ENCODE results near the gene DACH2.

GRCh38 chrX:86379209-86379608 lies 231.0 kb downstream of the DACH2 start:
- TF ChIP-seq POLR2A (IDR thresholded peaks at IDR 0.05; ENCODE audit: low read depth, low read length) (no peak), TAF1 (IDR thresholded peaks at IDR 0.05; ENCODE audit: borderline replicate concordance, low read depth, low read length) (no peak), POLR2AphosphoS5 (IDR thresholded peaks at IDR 0.05; ENCODE audit: low read depth, low read length) (no peak)

Data from GM12892 (cell line).